GM12891 (cell line): ENCODE measurements around the gene LHFPL2.

Experiments used
- DNase-seq: peaks from one replicate; pipeline ENCODE4 v3.0.0; 2011; ENCODE audit warnings: low spot score; ENCODE audit not compliant: insufficient read length
- FAIRE-seq: peaks from 2 replicates; lab custom pipeline; 2011; peaks lifted over from hg19 to GRCh38; lab: Jason Lieb, UNC
- PAX5 ChIP-seq: IDR thresholded peaks from 2 replicates; pipeline ENCODE4 v1.6.1; 2011; ENCODE audit warnings: low read length, moderate library complexity, mild to moderate bottlenecking; ENCODE audit not compliant: insufficient read depth, severe bottlenecking
- POLR2A ChIP-seq: IDR thresholded peaks from 2 replicates; pipeline ENCODE4 v1.6.1; 2011; ENCODE audit warnings: low read depth, low read length, control low read depth
- POLR2AphosphoS5 ChIP-seq: IDR thresholded peaks from 2 replicates; pipeline ENCODE4 v1.6.1; 2011; ENCODE audit warnings: low read depth, low read length, control low read depth
- POU2F2 ChIP-seq: IDR thresholded peaks from 2 replicates; pipeline ENCODE4 v1.6.1; 2011; ENCODE audit warnings: low read depth, mild to moderate bottlenecking, control low read depth, low read length, moderate library complexity
- SPI1 ChIP-seq: IDR thresholded peaks from 2 replicates; pipeline ENCODE4 v1.6.1; 2011; ENCODE audit warnings: low read depth, low read length, control low read depth
- TAF1 ChIP-seq: IDR thresholded peaks from 2 replicates; pipeline ENCODE4 v1.6.1; 2011; ENCODE audit warnings: low read depth, low read length, control low read depth

LHFPL2 gene

GRCh38 chr5:78543292-78543691, 105.3 kb downstream of the LHFPL2 start:
- FAIRE-seq (no peak), DNase-seq (no peak)
- TF ChIP-seq SPI1 (no peak), POU2F2 (no peak), POLR2AphosphoS5 (no peak), TAF1 (no peak), POLR2A (no peak), PAX5 (no peak)

GRCh38 chr5:78542321-78542840, 106.2 kb downstream of the LHFPL2 start:
- DNase-seq = no peak
- TF ChIP-seq POU2F2 (no peak), SPI1 (no peak), TAF1 (no peak), POLR2AphosphoS5 (no peak), PAX5 (no peak), POLR2A (no peak)
- FAIRE-seq = no peak

GRCh38 chr5:78541086-78541654, 107.4 kb downstream of the LHFPL2 start:
- TF ChIP-seq POLR2AphosphoS5 (no peak), POU2F2 (no peak), POLR2A (no peak), PAX5 (no peak), TAF1 (no peak), SPI1 (no peak)
- FAIRE-seq (no peak), DNase-seq (no peak)

- TF ChIP-seq PAX5 (no peak), TAF1 (no peak), SPI1 (no peak), POLR2AphosphoS5 (no peak), POLR2A (no peak), POU2F2 (no peak)
- no peak for DNase-seq
- FAIRE-seq = peak; percentile 31
Measured at GRCh38 chr5:78540335-78541085, 108.1 kb downstream of the LHFPL2 start.

GRCh38 chr5:78538240-78538850, 110.2 kb downstream of the LHFPL2 start:
- no peak for TF ChIP-seq TAF1
- FAIRE-seq (peak; percentile 71), DNase-seq (no peak)

- DNase-seq = peak; percentile 33
- TF ChIP-seq SPI1 (0 out of 2 replicates have a peak, but pooled peaks have one; percentile 39), POU2F2 (no peak)
- peak; percentile 48 for FAIRE-seq
Measured at GRCh38 chr5:78537821-78538220, 110.8 kb downstream of the LHFPL2 start.

GRCh38 chr5:78537411-78537810, 111.2 kb downstream of the LHFPL2 start:
- DNase-seq (no peak), FAIRE-seq (no peak)
- no peak for TF ChIP-seq TAF1
- no peak for TF ChIP-seq POLR2A
- TF ChIP-seq SPI1 = no peak
- no peak for TF ChIP-seq POU2F2
- no peak for TF ChIP-seq POLR2AphosphoS5
- TF ChIP-seq PAX5 = no peak

- TF ChIP-seq PAX5 (no peak), POLR2A (no peak), POLR2AphosphoS5 (no peak), TAF1 (no peak), POU2F2 (no peak), SPI1 (no peak)
- no peak for DNase-seq
- FAIRE-seq = no peak
Measured at GRCh38 chr5:78536661-78537196, 111.8 kb downstream of the LHFPL2 start.

GRCh38 chr5:78534905-78535200, 113.7 kb downstream of the LHFPL2 start:
- no peak for TF ChIP-seq POLR2A
- no peak for TF ChIP-seq POLR2AphosphoS5
- TF ChIP-seq TAF1 = no peak
- TF ChIP-seq PAX5 = no peak
- TF ChIP-seq SPI1 = no peak
- no peak for TF ChIP-seq POU2F2
- FAIRE-seq (no peak), DNase-seq (no peak)
